ENCODE measurements around the gene ASGR2.
A peak's percentile ranks its signal among the peaks of the same experiment; 100 is the strongest.

Gene ASGR2

DNA sequence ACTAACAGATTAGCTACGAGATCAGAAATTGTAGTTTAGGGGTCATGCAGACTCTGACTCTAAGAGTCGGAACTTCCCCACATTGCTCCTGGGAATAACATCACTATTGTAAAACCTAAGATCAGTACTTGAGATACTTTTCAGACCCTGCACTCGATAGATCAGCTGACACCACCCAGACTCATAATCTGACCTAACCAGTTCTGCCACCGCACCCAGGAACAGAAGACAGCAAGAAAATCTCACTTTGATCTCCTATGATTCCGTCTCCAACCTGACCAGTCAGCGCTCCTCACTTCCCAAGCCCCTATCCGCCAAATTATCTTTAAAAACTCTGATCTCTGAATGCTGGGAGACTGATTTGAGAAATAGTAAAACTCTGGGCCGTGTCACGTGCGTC is 27.2 kb upstream of the ASGR2 start:
- no peak for TF ChIP-seq GLIS3 (CRISPR knock-in tag; IDR thresholded peaks at IDR 0.05)
- TF ChIP-seq, protein P1, sequence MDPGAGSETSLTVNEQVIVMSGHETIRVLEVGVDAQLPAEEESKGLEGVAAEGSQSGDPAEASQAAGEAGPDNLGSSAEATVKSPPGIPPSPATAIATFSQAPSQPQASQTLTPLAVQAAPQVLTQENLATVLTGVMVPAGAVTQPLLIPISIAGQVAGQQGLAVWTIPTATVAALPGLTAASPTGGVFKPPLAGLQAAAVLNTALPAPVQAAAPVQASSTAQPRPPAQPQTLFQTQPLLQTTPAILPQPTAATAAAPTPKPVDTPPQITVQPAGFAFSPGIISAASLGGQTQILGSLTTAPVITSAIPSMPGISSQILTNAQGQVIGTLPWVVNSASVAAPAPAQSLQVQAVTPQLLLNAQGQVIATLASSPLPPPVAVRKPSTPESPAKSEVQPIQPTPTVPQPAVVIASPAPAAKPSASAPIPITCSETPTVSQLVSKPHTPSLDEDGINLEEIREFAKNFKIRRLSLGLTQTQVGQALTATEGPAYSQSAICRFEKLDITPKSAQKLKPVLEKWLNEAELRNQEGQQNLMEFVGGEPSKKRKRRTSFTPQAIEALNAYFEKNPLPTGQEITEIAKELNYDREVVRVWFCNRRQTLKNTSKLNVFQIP (CRISPR knock-in tag; IDR thresholded peaks at IDR 0.05; ENCODE audit: borderline replicate concordance, low read depth) = no peak
- TF ChIP-seq, protein P2, sequence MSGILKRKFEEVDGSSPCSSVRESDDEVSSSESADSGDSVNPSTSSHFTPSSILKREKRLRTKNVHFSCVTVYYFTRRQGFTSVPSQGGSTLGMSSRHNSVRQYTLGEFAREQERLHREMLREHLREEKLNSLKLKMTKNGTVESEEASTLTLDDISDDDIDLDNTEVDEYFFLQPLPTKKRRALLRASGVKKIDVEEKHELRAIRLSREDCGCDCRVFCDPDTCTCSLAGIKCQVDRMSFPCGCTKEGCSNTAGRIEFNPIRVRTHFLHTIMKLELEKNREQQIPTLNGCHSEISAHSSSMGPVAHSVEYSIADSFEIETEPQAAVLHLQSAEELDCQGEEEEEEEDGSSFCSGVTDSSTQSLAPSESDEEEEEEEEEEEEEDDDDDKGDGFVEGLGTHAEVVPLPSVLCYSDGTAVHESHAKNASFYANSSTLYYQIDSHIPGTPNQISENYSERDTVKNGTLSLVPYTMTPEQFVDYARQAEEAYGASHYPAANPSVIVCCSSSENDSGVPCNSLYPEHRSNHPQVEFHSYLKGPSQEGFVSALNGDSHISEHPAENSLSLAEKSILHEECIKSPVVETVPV (CRISPR knock-in tag; IDR thresholded peaks at IDR 0.05) = no peak
- no peak for ATAC-seq

- TF ChIP-seq ISL1 (CRISPR knock-in tag; IDR thresholded peaks at IDR 0.05) (no peak), ZC3H10 (CRISPR knock-in tag; IDR thresholded peaks at IDR 0.05) (no peak), ZNF8 (CRISPR knock-in tag; IDR thresholded peaks at IDR 0.05) (no peak), ZFP3 (CRISPR knock-in tag; IDR thresholded peaks at IDR 0.05) (no peak)
- TF ChIP-seq, protein P2 (CRISPR knock-in tag; IDR thresholded peaks at IDR 0.05) = no peak
- no peak; the same call in 1 of the 3 replicates for ATAC-seq
These were observed 24.8 kb upstream of the ASGR2 start for GRCh38 chr17:7139400-7139799.

DNA sequence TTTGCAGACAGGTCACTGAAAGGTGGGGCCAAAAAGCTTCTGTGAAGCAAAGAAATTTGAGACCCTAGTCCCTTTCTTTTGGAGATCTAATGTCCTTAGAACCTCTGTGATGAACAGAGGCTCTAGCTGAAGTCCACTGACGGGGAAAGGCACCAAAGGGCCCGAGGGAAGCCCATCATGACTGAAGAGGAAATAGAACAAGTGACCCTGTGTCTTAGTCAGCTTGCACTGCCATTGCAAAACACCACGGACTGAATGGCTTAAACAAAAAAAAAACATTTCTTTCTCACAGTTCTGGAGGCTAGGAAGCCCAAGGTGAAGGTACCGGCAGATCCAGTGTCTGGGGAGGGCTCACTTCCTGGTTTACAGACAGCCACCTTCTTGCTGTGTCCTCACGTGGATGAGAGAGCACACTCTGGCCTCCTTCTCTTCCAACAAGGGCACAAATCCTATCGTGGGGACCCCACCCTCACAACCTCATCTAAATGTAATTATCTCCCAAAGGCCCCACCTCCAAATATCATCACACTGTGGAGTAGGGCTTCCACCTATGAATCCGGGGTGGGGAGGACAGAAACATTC is 24.3 kb upstream of the ASGR2 start:
- no peak for ATAC-seq
- TF ChIP-seq TOX (CRISPR knock-in tag; IDR thresholded peaks at IDR 0.05; ENCODE audit: borderline replicate concordance) = no peak
- TF ChIP-seq, protein P1 (CRISPR knock-in tag; IDR thresholded peaks at IDR 0.05; ENCODE audit: borderline replicate concordance, low read depth) = no peak

DNA sequence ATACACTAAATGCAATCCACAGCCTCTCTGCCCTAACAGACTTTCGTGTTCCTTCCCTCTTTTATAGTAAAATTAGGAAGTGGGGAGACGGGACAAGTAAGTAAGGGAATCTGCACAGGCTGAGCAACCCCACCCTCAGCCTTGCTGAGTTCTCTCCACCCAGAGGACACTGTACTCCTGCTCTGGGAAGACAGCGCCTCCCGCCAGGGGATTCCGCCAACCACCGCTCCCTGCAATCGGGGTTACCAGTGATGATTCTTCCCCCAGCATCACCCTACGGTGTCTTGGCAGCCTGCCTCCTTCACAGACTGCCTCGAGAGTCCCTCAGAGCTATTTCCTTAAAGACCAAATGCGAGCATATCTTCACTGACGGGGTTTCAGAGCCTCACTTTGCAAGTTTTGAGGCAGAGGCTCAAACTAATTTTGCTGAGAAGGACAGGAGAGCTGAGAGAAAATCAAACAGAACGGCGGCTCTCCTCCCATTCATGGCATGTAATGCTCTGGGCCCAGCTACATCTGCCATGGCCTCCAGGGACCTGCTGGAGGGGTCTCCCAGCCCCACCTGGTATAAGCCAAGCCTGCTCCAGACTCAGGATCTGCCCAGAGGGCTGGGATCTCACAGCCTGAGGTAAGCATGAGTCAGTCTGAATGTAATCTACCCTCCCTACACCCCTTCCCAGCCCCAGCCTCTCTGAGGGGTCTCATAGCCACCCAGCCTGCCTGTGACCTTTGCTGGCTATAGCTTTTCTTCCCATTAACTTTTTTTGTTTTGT is 22.7 kb upstream of the ASGR2 start:
- TF ChIP-seq BACH2 (CRISPR knock-in tag; IDR thresholded peaks at IDR 0.05; ENCODE audit: borderline replicate concordance) = no peak
- TF ChIP-seq ARNTL (CRISPR knock-in tag; IDR thresholded peaks at IDR 0.05; ENCODE audit: borderline replicate concordance, low read depth) = no peak
- TF ChIP-seq ZFP3 (CRISPR knock-in tag; IDR thresholded peaks at IDR 0.05) = no peak
- no peak for TF ChIP-seq ZC3H10 (CRISPR knock-in tag; IDR thresholded peaks at IDR 0.05)
- no peak for TF ChIP-seq OSR1 (CRISPR knock-in tag; IDR thresholded peaks at IDR 0.05)

GRCh38 chr17:7136266-7136877 is 21.8 kb upstream of the ASGR2 start:
- ATAC-seq = peak; percentile 54
- no peak for TF ChIP-seq ZNF70 (CRISPR knock-in tag; IDR thresholded peaks at IDR 0.05)
- TF ChIP-seq ZC3H10 (CRISPR knock-in tag; IDR thresholded peaks at IDR 0.05) = no peak
- TF ChIP-seq, protein P2 (CRISPR knock-in tag; IDR thresholded peaks at IDR 0.05) = no peak
- TF ChIP-seq CSDC2 (CRISPR knock-in tag; IDR thresholded peaks at IDR 0.05) = no peak
- no peak for TF ChIP-seq TSHZ2 (CRISPR knock-in tag; IDR thresholded peaks at IDR 0.05)
- no peak for TF ChIP-seq BACH2 (CRISPR knock-in tag; IDR thresholded peaks at IDR 0.05; ENCODE audit: borderline replicate concordance)
- no peak for TF ChIP-seq PPARA (CRISPR knock-in tag; IDR thresholded peaks at IDR 0.05; ENCODE audit: borderline replicate concordance)
- TF ChIP-seq TOX (CRISPR knock-in tag; IDR thresholded peaks at IDR 0.05; ENCODE audit: borderline replicate concordance) = no peak

More for the DNA sequence above, 22.7 kb upstream of the ASGR2 start:
- ATAC-seq = no peak
